Measurements from ENCODE around the gene RFX1.
A peak's percentile ranks its signal among the peaks of the same experiment; 100 is the strongest.

Gene RFX1

GRCh38 chr19:13995017-13995728 is 10.9 kb downstream of the RFX1 start:
- TF ChIP-seq CTCF (IDR thresholded peaks at IDR 0.05; ENCODE audit: insufficient read depth, low read depth, low read length, missing control alignments), result no peak
- DNase-seq (ENCODE audit: low read depth), result no peak
- no peak overlapping the region for H3K4me3 ChIP-seq (ENCODE audit: low read depth, low read length)

- no peak overlapping the region for H3K4me3 ChIP-seq (ENCODE audit: low read depth, low read length)
- TF ChIP-seq CTCF (IDR thresholded peaks at IDR 0.05; ENCODE audit: insufficient read depth, low read depth, low read length, missing control alignments), result no peak
- DNase-seq (ENCODE audit: low read depth), result no peak
These were observed 12.4 kb downstream of the RFX1 start for GRCh38 chr19:13993590-13994300.

- no peak overlapping the region for H3K4me3 ChIP-seq (ENCODE audit: low read depth, low read length)
- no peak for TF ChIP-seq CTCF (IDR thresholded peaks at IDR 0.05; ENCODE audit: insufficient read depth, low read depth, low read length, missing control alignments)
- no peak for DNase-seq (ENCODE audit: low read depth)
These were observed 14.1 kb downstream of the RFX1 start for GRCh38 chr19:13992025-13992424.

- no peak for TF ChIP-seq CTCF (IDR thresholded peaks at IDR 0.05; ENCODE audit: insufficient read depth, low read depth, low read length, missing control alignments)
- no peak overlapping the region for H3K4me3 ChIP-seq (ENCODE audit: low read depth, low read length)
- DNase-seq (ENCODE audit: low read depth), result no peak
These were observed 16.0 kb downstream of the RFX1 start for GRCh38 chr19:13990085-13990484.

GRCh38 chr19:13989487-13989886 is 16.6 kb downstream of the RFX1 start:
- no peak for DNase-seq (ENCODE audit: low read depth)
- no peak for TF ChIP-seq CTCF (IDR thresholded peaks at IDR 0.05; ENCODE audit: insufficient read depth, low read depth, low read length, missing control alignments)
- no peak overlapping the region for H3K4me3 ChIP-seq (ENCODE audit: low read depth, low read length)

GRCh38 chr19:13987101-13987890 is 18.8 kb downstream of the RFX1 start:
- no peak for DNase-seq (ENCODE audit: low read depth)
- TF ChIP-seq CTCF (IDR thresholded peaks at IDR 0.05; ENCODE audit: insufficient read depth, low read depth, low read length, missing control alignments), result no peak
- peak overlapping the region; percentile 45 for H3K4me3 ChIP-seq (ENCODE audit: low read depth, low read length)

Measured in GM12865 (cell line).